GM23338 (cell line): Measurements from ENCODE around the gene KRT9. TPM values are rescaled to one million over a fixed set of nuclear protein-coding genes. Genes with fewer than 3 reads are reported as not detected.

Source experiments
- ATAC-seq: fragments of 200-7000 bp; cut with Tn5 transposase; 3 replicates; pipeline ENCODE4 v1.9.1; 2020
- DNase-seq: peaks from one replicate; pipeline ENCODE4 v3.0.0-alpha.2; 2015; ENCODE audit warnings: low spot score
- H2AFZ ChIP-seq: fragments of 200-600 bp; sonication (generic); 2 replicates; pipeline ENCODE4 v1.8.0; 2016; ENCODE audit warnings: antibody characterized with exemption, mild to moderate bottlenecking, moderate library complexity
- H3F3A ChIP-seq: fragments of 200-600 bp; sonication (generic); replicated peaks from 2 replicates; pipeline ENCODE4 v1.8.0; 2017; ENCODE audit warnings: antibody characterized with exemption, mixed run types, low read depth
- H3K27ac ChIP-seq: fragments of 200-600 bp; sonication (generic); 2 replicates; pipeline ENCODE4 v1.6.1; 2016; ENCODE audit warnings: low read depth
- H3K27me3 ChIP-seq: fragments of 200-600 bp; sonication (generic); 2 replicates; pipeline ENCODE4 v1.8.0; 2016; ENCODE audit warnings: mild to moderate bottlenecking, mixed run types, moderate library complexity; ENCODE audit not compliant: insufficient read depth
- H3K36me3 ChIP-seq: fragments of 200-600 bp; sonication (generic); 2 replicates; pipeline ENCODE4 v1.8.0; 2016; ENCODE audit warnings: mild to moderate bottlenecking; ENCODE audit not compliant: insufficient read depth
- H3K4me1 ChIP-seq: fragments of 200-600 bp; sonication (generic); 2 replicates; pipeline ENCODE4 v1.8.0; 2016; ENCODE audit warnings: mild to moderate bottlenecking, moderate library complexity; ENCODE audit not compliant: insufficient read depth
- H3K4me2 ChIP-seq: fragments of 200-600 bp; sonication (generic); 2 replicates; pipeline ENCODE4 v1.7.1; 2017; ENCODE audit warnings: mixed run types
- H3K4me3 ChIP-seq: fragments of 200-600 bp; sonication (generic); 2 replicates; pipeline ENCODE4 v1.6.1; 2016; ENCODE audit warnings: mixed run types
- H3K79me2 ChIP-seq: fragments of 200-600 bp; sonication (generic); replicated peaks from 2 replicates; pipeline ENCODE4 v1.8.0; 2017; ENCODE audit warnings: mild to moderate bottlenecking; ENCODE audit not compliant: insufficient read depth
- H3K9me2 ChIP-seq: fragments of 200-600 bp; sonication (generic); 2 replicates; pipeline ENCODE4 v1.8.0; 2017; ENCODE audit not compliant: insufficient read depth
- H4K20me1 ChIP-seq: fragments of 200-600 bp; sonication (generic); replicated peaks from 2 replicates; pipeline ENCODE4 v1.8.0; 2017; ENCODE audit warnings: mild to moderate bottlenecking; ENCODE audit not compliant: insufficient read depth
- H3K27ac Mint-ChIP-seq: 2 replicates; pipeline ENCODE4 v1.8.0; 2020; ENCODE audit warnings: inconsistent platforms, mild to moderate bottlenecking, moderate library complexity, mixed read lengths
- H3K27me3 Mint-ChIP-seq: 3 replicates; pipeline ENCODE4 v1.8.0; 2022; ENCODE audit warnings: low read depth, mild to moderate bottlenecking, moderate library complexity, mixed read lengths, inconsistent platforms; ENCODE audit not compliant: insufficient read depth, poor library complexity
- H3K36me3 Mint-ChIP-seq: 3 replicates; pipeline ENCODE4 v1.8.0; 2021; ENCODE audit warnings: low read depth, mild to moderate bottlenecking, inconsistent platforms, moderate library complexity, mixed read lengths
- H3K4me1 Mint-ChIP-seq: 3 replicates; pipeline ENCODE4 v1.8.0; 2020; ENCODE audit warnings: mild to moderate bottlenecking, inconsistent platforms, mixed read lengths
- H3K4me3 Mint-ChIP-seq: 3 replicates; pipeline ENCODE4 v1.8.0; 2021; ENCODE audit warnings: moderate library complexity, mild to moderate bottlenecking, inconsistent platforms, mixed read lengths
- H3K9me3 Mint-ChIP-seq: 3 replicates; pipeline ENCODE4 v1.8.0; 2020; ENCODE audit warnings: moderate library complexity, mild to moderate bottlenecking, inconsistent platforms, mixed read lengths
- EZH2 ChIP-seq: fragments of 200-600 bp; sonication (generic); IDR thresholded peaks from one replicate; pipeline ENCODE4 v1.8.0; 2017; ENCODE audit warnings: antibody characterized with exemption, mild to moderate bottlenecking, low read depth; ENCODE audit not compliant: unreplicated experiment
- EZH2phosphoT487 ChIP-seq: fragments of 200-600 bp; sonication (generic); IDR thresholded peaks from one replicate; pipeline ENCODE4 v1.8.1; 2018; ENCODE audit warnings: antibody characterized with exemption; ENCODE audit not compliant: unreplicated experiment
- JUNB ChIP-seq: IDR thresholded peaks from one replicate; pipeline ENCODE4 v1.6.1; 2016; ENCODE audit warnings: antibody characterized with exemption; ENCODE audit not compliant: unreplicated experiment
- POLR2AphosphoS5 ChIP-seq: IDR thresholded peaks from 2 replicates; pipeline ENCODE4 v1.6.1; 2016; ENCODE audit warnings: antibody characterized with exemption, low read depth
- STAT1 ChIP-seq: IDR thresholded peaks from one replicate; pipeline ENCODE4 v1.6.1; 2016; ENCODE audit warnings: antibody characterized with exemption; ENCODE audit not compliant: unreplicated experiment
- ZNF331 ChIP-seq: fragments of 250-450 bp; sonication (Bioruptor Pico); IDR thresholded peaks from 2 replicates; pipeline ENCODE4 v1.5.0; 2020; ENCODE audit warnings: low read depth, mild to moderate bottlenecking, moderate library complexity
- polyA plus RNA-seq: library from polyadenylated mRNA; unstranded; fragments of >200 nt; fragmentation: Nextera tagmentation; extraction: Ambion mirVana; gene quantifications from 2 replicates; pipeline ENCODE4 v1.2.1, GENCODE V29; 2016
- total RNA-seq: library from RNA; depleted of rRNA; stranded (reverse); fragments of >200 nt; shearing (Covaris generic); gene quantifications from 2 replicates; pipeline ENCODE4 v1.2.3, GENCODE V29; 2014

Gene KRT9
- total and polyA plus RNA-seq, 2 experiments from 2014 or later: not detected

DNA sequence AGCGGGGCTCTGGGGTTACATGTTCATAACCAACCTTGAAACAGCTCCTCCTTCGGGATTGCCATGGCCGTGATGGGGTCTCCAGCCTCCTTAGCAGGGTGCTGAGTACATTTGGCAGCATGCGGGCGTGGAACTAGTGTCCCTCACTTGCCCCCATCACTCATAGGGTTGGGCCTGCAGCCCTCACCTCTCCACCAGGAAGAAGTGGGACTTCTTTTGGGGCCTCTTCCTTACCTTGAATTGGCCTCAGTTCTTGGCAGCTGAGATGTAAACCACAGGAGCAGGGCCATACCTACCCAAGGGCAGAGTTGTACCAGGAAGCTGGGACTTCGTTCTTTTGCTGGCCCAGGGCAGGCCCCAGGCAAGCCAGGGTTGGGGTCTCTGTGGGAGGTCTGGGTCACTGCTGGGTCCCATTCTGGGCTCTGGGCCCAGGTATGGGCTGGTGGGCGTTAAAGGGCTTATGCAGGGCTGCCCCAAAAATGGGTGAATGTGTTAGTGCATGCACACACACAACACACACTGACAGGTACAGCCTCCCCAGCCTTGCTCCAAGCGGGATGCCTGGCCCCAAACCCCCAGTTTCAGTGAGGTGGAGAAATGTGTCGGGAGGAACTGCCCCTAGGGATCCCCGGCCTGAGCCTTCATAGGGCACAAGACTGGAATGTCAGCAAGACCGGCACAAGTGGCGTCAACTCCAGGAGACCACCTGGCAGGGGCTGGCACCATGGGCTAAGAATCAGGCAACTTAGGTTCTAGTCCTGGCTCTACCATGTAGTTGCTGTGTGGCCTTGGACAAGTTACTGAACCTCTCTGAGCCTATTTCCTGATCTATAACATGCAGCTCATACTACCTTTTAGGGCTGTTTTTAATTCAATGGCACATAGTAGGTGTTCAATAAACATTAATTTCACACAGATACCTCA, 49.3 kb downstream of the KRT9 start:
- 0 out of 2 replicates have a peak overlapping the region, but pooled peaks have one; percentile 52 for H3K27ac Mint-ChIP-seq
- peak; percentile 7 for ATAC-seq
- no peak overlapping the region for H3K4me3 Mint-ChIP-seq

DNA sequence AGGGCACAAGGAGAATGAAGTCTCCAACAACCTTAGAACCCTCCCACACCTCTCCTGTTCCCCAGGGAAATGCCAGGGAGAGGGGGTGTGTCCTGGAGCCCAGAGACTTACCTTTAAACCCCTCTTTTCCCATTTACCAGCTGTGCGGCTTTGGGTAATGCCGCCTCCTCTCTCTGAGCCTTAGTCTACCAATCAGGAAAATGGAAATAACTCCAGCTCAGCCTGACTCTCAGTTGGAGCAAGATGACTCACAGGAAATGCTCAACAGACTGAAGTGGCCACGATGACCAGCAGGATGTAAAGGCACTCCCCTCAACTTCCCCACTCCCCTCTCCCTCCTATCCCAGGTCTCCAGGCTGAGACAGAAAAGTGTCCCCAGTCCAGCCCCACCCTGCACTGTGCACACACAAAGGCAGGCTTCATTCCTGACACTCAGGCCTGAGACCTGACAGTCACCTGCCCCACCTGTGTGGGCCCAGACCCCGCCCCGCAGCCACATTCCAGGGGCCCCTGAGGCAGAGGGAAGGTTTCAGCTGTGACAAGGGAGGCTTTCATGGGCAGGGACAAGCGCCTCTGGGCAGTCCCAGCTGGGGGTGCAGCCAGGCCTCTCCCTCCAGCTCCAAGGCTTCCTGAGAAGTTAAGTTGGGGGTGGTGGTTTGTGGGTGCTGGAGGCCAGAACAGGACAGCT, 50.1 kb downstream of the KRT9 start:
- Histone ChIP-seq H3K27ac (peak overlapping the region; percentile 69), H3K4me1 (peaks cover 12% of the 10 kb centered on the region; the same call in 1 of the 2 replicates), H3F3A (0 out of 2 replicates have a peak, but pooled peaks cover 4% of the 10 kb centered on the region), H3K4me2 (peak overlapping the region; percentile 48; the same call in 1 of the 2 replicates), H3K27me3 (no peaks in the 10 kb centered on the region), H3K9me2 (no peaks in the 10 kb centered on the region), H4K20me1 (peaks cover 7% of the 10 kb centered on the region; the same call in 1 of the 2 replicates), H3K79me2 (peaks cover 7% of the 10 kb centered on the region), H3K36me3 (0 out of 2 replicates have a peak, but pooled peaks cover 9% of the 10 kb centered on the region), H3K4me3 (no peak overlapping the region), H2AFZ (no peak overlapping the region)
- Mint-ChIP-seq H3K4me3 (no peak overlapping the region), H3K27ac (peak overlapping the region; percentile 20), H3K27me3 (peaks cover 13% of the 10 kb centered on the region), H3K9me3 (no peaks in the 10 kb centered on the region), H3K4me1 (peaks cover 26% of the 10 kb centered on the region), H3K36me3 (peaks cover 36% of the 10 kb centered on the region)
- DNase-seq (peak; percentile 65), ATAC-seq (peak; percentile 67)
- 0 out of 2 replicates have a peak, but pooled peaks have one; percentile 1 for TF ChIP-seq POLR2AphosphoS5
- TF ChIP-seq STAT1: no peak

More for the DNA sequence above, 49.3 kb downstream of the KRT9 start:
- peaks cover 9% of the 10 kb centered on the region; the same call in 1 of the 2 replicates for H4K20me1 ChIP-seq
- H3K36me3 Mint-ChIP-seq: peaks cover 40% of the 10 kb centered on the region
- peaks cover 13% of the 10 kb centered on the region for H3K27me3 Mint-ChIP-seq
- no peak overlapping the region for H3K4me3 ChIP-seq
- H2AFZ ChIP-seq: no peak overlapping the region
- H3K27me3 ChIP-seq: no peaks in the 10 kb centered on the region
- no peak for TF ChIP-seq JUNB
- no peak for TF ChIP-seq EZH2
- 0 out of 2 replicates have a peak, but pooled peaks have one; percentile 7 for TF ChIP-seq POLR2AphosphoS5
- TF ChIP-seq EZH2phosphoT487: no peak
- no peak for TF ChIP-seq ZNF331 (CRISPR knock-in tag)
- DNase-seq: peak; percentile 18
- peaks cover 12% of the 10 kb centered on the region; the same call in 1 of the 2 replicates for H3K4me1 ChIP-seq
- 0 out of 2 replicates have a peak, but pooled peaks cover 4% of the 10 kb centered on the region for H3F3A ChIP-seq
- H3K9me3 Mint-ChIP-seq: no peaks in the 10 kb centered on the region; the same call in 2 of the 3 replicates
- no peak overlapping the region for H3K4me2 ChIP-seq
- 0 out of 2 replicates have a peak, but pooled peaks cover 9% of the 10 kb centered on the region for H3K36me3 ChIP-seq
- peaks cover 30% of the 10 kb centered on the region for H3K4me1 Mint-ChIP-seq
- H3K79me2 ChIP-seq: peaks cover 11% of the 10 kb centered on the region
- peak overlapping the region; percentile 69; the same call in 1 of the 2 replicates for H3K27ac ChIP-seq
- no peaks in the 10 kb centered on the region for H3K9me2 ChIP-seq
